GM21576 (cell line): ENCODE measurements around the gene DARS1.

Experiments
- ATAC-seq: cut with Tn5 transposase; IDR thresholded peaks from one replicate; pipeline ENCODE4 v1.9.1; 2021; ENCODE audit warnings: mild to moderate bottlenecking, moderate library complexity; ENCODE audit not compliant: unreplicated experiment

The DARS1 gene

DNA sequence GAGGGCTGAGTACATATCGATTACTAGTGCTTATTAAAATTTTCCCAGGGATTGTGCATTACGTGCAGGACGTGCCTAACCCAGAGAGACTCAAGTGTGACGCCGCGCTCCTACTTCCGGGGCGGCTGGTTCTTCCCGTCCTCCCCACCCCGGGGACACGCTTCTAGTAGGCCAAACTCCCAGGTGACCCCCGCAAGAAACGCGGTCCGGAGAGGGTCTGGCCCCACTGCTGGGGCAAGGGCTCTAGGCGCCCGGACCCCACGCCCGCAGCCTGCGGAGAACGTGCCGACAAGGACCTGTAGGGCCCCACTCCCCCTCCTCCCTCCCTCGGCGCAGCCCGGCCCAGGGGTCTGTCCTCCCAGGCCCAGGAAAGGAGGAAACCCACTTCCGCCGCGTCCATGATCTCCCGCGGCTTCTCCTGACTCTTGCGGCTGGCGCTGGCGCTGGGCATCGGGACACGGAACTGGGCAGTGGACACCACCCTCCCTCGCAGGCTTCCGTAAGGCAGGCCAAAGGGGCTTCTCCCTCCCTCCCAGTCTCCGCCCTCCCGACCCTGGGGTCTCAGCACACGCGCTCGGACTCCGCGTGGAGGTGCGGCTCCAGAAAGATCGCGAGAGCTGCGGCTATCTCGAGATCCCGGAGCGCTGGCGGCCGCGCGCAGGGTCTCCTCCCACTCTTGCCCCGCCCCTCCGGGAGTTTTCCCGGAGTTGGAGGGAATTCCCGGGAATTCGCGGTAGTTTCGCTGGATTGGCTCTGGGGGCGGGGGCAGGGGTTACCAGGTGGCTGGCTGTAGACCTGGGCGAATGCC lies at the start of gene DARS1:
TSS of gene DARS1 (minus strand) at position 609 of the 808 bp plus-strand sequence. CDS start at position 451, 158 bp downstream.
- peak; percentile 72 for ATAC-seq

DNA sequence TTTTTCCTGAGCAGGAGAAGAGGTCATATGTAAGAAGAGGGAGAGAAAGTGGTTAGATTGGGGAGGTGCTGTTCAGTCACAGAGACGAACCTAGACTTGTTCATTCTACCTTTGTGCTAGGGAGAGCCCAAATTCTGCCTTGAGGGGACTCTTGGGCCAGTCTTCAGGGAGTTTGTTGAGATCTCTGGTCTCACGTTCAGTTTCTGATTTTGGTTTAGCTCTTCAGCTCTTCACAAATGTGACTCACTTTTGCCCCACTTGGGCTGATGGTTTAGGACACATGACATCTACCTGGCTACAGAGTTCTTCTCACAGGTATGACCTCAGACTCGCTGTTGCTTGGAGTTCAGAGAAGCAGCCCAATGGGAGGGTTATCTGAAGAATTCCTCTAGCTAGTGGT lies 49.2 kb upstream of the DARS1 start:
- no peak for ATAC-seq

DNA sequence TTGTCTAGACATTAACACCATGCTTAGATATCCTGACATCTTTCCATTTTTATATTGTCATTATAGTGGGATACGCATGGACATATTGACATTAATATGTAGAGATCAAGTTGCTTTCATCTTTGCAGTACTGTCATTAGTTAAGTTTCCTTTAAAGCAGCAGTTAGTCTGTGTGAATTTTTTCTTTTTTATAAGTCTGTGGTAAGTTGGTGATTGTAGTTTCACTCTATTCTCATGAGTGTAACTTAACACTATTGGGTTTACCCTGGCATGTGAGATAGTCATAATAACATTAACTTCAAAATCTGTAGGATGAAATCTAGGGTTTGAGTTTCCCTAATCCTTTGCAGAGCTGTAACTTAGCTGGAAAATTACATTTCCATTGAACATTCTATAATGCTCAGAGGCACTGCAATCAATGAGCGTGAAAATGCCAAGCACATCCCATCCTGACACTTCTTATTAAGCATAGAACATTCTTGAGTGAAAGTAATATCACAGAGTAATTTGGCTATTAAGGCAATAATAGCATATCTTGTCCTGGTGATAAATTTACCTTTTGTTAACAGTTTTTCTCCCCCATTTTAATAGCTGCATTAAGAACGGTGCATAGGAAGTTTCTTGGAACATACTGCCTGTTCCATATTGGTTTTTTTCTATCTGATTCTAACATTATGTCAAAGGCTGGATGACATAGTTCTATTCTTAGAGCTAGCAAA lies 47.5 kb upstream of the DARS1 start:
- no peak for ATAC-seq

DNA sequence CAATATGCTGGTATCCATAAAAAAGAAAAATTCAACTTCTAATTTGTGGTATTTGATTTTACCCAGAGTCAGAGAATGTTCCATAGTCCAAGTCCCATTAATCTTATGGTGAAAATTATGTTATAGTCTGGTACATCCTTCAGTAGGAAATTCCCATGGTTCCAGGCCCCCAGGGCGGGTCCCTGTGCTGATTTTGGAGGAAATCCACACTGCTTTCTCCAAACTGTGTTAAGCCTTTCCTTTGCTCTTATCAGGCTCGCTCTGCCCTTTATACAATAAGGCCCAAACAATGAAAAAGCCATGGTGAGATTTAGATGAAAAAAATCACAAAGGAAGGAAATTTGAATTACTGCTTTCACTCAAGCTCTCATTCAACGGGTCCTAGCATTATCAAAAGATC lies 46.8 kb upstream of the DARS1 start:
- ATAC-seq = no peak

DNA sequence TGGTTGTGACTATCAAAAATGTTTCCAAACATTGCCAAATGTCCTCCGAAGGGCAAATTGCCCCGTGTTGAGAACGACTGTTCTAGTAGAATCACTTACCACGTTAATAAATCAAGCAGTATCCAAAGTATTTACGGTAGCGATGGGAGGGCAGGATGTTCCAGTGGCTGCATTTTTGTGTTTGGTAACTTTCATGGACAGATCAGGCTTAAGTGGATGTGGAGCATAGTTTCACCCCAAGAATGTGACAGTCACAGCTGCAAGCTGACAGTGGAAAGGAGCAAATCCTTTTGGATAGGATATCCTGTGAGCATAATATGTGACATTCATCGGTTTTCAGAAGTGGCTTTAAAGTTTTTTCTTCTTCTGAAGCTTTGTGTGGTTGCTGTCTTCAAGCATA lies 46.3 kb upstream of the DARS1 start:
- ATAC-seq = no peak

DNA sequence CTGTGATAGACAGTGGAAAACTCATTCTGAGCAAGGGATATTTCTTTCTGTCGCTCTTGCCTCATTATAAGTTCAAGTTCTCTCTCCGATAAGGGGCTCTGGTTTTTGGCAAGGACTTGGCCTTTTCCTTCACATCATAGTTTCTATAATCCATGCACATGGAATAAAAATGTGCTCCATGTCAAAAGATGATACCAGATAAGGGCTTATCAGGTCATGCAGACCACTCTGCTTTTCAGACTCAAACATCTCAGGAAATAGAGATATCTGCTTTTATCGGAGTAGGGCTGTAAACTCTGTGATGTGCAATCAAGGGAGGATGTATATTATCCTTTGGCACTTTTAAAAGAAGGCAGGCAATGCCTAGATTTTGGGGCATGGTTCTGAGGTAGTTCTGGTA lies 45.0 kb upstream of the DARS1 start:
- ATAC-seq = no peak

DNA sequence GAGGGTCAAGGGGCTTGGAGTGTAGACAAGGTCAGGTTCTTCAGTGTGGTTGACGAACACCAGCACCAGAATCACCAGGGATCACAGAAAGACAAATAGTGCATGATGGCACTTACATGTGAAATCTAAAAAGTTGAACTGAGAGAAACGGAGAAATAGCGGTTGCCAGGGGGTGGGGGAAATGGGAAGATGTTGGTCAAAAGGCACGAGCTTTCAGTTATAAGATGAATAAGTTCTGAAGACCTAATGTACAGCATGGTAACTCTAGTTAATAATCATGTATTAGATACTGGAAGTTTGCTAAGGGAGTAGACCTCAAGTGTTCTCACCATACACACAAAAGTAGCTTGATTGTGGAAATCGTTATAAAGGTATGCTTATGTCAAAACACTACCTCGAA lies 43.7 kb upstream of the DARS1 start:
- peak; percentile 68 for ATAC-seq

DNA sequence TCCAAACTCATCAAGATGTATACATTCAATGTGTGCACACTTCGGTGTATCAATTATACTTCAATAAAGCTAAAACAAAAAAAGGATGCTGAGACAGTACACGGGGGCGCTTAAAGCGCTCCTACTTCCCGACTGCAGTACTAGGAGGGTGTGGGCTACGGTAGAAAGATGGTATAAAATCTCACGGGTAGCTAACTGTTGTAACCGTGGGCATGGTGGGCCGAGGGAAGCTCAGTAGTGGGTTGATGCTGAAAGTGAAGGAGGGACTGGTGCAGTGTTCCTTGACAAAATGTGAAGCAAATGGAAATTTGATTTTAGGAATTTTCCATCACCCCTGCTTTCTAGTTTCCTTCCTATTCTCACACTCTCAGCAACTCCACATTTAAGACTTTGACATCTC lies 42.6 kb upstream of the DARS1 start:
- no peak for ATAC-seq

DNA sequence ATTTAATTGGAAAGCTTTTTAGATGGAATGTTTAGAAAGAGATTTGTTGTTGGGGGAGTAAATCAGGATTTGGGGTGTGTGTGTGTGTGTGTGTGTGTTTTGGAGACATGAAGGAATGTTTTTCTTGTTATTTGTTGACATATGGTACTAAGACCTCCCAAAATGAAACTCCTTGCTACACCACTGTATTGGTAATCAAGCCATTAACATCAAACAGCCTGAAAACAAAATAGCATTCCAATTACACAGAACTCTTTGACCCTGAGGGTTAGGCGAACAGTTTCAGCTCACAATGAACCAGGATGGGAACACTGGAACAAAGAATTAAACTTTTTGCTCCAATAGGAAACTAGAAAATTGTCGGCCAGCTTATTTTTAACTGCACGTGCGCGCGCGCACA lies 41.7 kb upstream of the DARS1 start:
- ATAC-seq = no peak

DNA sequence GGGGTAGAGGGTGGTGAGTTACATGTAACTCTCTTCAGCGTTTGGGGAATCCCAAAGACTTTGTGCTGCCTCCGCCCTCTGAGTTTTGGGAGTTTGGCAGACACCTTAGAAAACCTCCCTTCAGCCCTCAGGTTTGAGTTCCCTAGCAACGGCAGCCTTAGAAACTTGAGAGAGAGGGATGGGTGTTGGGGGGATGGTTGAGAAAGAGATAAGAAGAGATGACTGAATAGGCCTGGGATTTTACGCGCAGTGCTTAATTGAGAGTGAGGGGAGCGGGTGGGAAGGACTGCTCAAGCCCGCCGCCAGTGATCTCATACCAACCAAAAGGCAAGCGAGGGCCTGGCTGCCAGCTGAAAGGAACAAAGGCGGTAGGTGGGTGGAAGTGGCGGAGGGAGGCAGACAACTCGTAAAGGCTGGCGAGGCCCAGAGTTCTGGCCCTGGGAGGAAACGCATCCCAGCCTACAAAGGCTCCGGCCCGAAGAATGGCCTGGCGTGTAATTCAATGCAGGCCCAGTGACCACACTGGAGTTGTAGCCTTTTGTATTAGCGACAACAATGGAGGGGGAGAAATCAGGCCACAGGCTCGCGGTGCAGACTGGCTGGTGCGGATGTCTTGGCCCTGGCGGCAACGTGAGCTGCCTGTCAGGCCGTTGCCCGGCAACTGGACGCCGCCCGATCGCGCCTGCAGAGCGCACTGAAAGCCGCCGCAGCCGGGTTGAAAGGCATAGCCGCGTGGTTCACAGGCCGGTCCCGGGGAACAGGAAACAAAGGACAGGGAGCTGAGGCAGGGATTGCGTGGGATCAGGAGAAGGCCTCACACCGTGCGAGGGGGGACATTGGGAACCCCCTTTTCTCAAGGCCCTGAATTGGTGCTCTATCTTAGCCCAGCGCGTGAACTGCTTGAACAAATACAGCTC lies 39.9 kb upstream of the DARS1 start:
- ATAC-seq = peak; percentile 55

DNA sequence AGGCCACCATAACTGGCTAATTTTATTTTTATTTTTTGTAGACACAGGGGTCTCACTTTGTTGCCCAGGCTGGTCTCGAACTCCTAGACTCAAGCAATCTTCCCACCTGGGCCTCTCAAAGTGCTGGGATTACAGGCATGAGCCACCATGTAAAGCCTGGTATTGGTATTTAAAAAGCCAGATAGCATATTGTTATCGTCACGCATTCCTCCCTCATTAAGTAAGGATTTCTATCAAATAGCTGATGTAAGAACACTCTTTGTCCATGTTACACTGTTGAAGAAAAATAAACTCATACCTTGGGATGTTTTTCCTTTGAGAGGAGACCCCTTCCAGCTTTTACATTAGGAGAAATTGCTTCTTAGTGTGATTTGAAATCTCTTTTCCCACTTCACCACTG lies 39.2 kb upstream of the DARS1 start:
- ATAC-seq = no peak

DNA sequence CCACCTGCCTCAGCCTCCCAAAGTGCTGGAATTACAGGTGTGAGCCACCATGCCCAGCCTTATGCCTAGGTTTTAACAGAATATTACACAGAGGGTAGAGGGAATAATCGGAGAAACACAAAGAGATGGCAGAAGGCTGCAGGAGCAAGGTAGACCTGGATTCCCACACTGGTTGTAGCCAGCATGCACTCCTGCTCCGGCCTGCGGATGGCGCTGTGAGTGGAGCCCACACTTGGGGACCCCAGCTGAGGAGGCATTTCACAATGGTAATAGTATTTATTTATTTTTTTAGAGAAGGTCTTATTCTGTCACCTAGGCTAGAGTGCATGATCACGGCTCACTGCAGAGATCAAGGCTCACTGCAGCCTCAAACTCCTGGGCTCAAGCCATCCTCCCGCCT lies 38.8 kb upstream of the DARS1 start:
- ATAC-seq = no peak

DNA sequence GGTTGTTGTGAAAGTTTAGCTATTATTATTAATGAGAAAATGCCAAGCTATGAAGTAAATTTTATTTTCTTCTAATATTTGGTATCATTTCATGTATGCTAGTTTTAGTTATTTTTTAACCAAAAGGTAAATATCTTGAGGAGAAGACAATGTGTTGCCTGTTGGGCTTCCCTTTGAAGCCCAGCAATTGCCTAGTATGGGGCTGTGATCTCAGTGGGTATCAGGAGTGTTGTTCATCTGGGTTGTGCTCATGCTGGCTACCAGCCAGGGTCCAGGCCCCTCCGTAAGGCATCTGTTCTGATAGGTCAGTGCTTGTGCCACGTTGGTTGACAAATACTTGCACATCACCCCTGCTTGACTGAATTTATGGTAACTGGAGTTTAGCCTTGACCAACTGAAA lies 38.0 kb upstream of the DARS1 start:
- no peak for ATAC-seq

DNA sequence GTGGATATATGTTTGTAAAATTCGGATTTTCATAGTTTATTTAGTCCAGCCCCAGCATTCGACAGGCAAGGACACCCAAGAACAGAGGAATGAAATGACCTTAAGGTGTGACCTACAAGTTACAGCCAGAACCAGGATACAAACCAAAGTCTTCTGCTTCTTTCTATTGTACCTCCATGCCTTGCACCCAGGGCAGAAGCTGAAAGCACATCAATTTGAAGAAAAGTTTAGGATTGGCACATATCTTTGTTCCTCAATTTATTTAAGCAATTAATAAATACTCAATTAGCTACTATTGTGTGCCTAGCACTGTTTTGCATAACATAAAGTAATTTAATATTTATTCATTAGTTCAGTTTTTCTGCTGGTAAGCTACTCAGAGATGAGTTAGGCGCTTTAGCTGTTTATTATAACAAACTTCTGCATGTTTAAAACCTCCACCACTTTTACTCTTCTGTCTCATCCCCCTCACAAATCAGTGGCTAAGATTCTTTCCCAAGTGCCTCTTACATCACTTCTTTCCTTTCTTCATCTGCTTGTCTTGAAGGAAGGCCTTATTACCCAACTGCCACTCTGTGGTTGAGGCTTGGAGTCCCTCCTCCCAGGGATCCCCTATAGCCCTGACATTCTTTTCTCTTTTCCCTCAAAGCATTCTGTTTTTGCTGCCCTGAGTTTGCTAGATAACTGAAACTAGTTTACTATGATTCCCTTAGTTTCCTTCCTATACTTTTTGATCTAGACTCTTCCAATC lies 37.1 kb upstream of the DARS1 start:
- no peak for ATAC-seq

DNA sequence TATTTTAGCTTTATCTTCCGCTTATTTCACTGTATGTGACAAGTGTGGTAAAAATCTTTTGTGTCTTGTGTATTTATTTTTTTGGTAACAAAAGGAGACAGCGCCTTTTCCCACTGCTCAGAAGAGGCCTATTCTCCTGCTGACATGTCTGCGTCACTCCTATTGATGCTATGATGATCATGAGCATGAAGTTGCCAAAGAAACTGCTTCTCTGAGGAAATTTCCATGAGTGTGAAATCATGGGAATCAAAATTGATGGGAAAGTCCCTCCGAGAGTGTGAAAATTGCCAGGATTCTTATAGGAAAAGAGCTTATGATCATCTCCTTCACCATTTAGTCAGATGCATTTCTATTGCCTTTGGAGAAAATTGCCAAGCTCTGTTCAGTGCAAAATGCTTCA lies 36.5 kb upstream of the DARS1 start:
- ATAC-seq = no peak

DNA sequence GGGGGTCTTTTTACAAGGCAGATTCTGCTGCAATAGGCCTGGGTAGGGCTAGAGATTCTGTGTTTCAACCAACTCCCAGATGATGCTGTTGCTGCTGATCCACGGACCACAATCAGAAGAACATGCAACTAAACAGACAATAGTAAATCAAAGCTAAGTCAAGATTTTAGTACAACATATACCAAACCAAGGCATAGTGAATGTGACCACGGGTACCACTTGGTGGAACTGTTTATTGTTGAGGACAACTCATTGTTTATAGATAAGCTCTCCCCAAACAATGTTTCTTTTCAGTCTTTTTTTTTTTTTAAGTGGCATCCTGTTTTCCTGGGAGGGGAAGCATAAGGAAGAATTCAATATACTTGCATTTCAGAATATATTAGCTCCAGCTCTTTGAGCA lies 36.0 kb upstream of the DARS1 start:
- ATAC-seq = no peak

DNA sequence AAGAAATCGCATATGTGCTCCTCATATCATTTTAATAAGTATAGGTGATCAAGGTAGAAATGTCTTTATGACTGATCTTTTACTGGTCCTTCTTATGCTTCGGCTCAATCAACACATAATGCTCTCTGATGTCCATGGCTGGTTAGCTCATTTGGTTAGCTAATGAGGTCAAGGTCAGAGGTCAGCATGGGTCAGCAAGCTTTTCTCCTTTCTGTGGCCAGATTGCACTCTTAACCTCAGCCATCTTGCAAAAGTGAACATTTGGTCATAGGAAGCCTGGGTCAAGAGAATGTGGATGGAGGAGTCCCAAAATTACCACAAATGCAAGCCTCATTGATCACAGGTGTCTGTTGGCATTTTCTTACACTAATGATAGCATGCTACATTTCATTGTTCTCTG lies 35.4 kb upstream of the DARS1 start:
- no peak for ATAC-seq

DNA sequence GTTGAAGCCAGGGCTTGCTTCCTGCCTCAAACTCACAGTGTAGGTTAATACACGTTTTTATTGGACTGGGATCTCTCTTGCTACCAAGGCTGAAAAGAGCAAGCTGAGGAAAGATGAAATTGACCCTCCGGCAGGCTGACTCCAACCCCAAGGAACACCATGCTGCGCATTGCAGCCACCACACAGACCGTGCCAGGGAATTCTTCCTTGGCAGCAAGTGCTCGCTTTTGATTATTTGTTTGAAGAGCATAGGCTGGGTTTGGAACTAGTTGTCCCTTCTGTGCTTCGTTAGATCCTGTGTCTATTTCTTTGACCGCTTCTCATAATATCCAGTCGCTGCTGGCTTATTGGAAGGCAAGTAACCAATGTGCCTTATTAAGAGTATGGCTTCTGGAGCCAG lies 34.4 kb upstream of the DARS1 start:
- ATAC-seq = no peak

DNA sequence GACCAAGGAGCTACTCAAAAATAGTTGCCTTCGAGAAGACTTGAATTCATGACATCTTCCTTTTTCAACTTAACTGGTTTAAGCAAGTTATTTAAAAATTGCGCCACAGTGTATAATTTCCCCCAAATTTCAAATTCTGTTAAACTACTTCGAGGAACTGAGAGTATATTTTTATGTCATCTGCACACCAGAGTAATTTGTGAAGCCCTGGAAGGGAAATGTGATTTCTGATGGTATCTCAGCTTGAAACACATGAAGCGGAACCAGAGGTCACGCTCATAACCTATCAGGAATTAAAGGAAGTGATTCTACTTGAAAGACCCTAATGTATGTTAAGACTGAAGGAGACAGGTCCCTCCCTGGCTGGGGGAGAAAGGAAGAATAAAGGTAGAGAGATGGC lies 33.9 kb upstream of the DARS1 start:
- ATAC-seq = peak; percentile 67

DNA sequence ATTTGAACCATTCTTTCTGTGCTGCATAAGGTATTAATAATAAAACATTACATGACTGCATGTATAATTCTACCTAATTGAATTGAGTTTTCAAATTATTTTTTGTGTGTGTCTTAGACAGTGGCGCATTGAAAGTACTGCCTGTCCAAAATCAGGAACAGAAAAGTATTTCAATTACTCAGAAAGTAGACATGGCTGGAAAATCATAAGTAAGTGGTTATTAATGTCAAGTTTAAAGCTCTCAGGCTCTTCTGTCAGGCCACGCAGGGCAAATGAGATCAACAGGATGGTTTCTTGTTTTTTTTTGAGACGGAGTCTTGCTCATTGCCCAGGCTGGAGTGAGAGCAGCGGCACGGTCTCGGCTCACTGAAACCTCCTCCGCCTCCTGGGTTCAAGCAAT lies 32.4 kb upstream of the DARS1 start:
- no peak for ATAC-seq

DNA sequence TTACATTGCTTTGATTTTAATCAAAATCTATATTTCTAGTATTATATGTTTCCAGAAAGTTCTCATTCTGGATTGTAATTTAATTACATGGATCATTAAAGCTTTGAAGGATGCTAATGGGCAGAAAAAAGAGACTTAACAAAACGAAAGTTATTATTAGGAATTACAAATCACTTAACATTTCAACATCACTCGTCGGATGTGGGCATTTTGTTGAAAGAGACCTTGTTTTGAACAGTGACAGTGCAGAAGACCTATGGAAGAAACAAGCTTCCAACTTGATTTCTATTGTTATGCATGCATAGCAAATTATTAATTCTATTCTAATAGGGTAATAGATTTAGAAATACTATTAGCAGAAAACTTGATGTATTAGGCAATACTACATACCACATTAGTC lies 31.4 kb upstream of the DARS1 start:
- ATAC-seq = no peak
